Adrenal gland (tissue), 5 donors: ENCODE measurements around the gene AFF1.

ENCODE experiments used
- POLR2A ChIP-seq, 2 donors: fragments of 450-650 bp; IDR thresholded peaks; one replicate each; pipeline ENCODE4 v1.6.1; 2017; ENCODE audit warnings: antibody characterized with exemption in 2 of 2, mild to moderate bottlenecking in 2 of 2, moderate library complexity in 1 of 2
- TF ChIP-seq, protein P1 (sequence below), 6 experiments: fragments of 450-650 bp in 4 of 6; fragments of 200-600 bp in 2 of 6; sonication (generic) in 1 of 6; IDR thresholded peaks; 1 replicate in 5 of 6; 2 replicates in 1 of 6; pipeline versions ENCODE4 v1.5.1 to v1.8.0; 2016 to 2021; ENCODE audit warnings: antibody characterized with exemption in 6 of 6, mild to moderate bottlenecking in 2 of 6, moderate library complexity in 1 of 6
- donor health status: DM: no; HTN: no; CAD: no.

GRCh38 chr4:86893136-86893535 lies 41.7 kb upstream of the AFF1 start:
- TF ChIP-seq, protein P1, sequence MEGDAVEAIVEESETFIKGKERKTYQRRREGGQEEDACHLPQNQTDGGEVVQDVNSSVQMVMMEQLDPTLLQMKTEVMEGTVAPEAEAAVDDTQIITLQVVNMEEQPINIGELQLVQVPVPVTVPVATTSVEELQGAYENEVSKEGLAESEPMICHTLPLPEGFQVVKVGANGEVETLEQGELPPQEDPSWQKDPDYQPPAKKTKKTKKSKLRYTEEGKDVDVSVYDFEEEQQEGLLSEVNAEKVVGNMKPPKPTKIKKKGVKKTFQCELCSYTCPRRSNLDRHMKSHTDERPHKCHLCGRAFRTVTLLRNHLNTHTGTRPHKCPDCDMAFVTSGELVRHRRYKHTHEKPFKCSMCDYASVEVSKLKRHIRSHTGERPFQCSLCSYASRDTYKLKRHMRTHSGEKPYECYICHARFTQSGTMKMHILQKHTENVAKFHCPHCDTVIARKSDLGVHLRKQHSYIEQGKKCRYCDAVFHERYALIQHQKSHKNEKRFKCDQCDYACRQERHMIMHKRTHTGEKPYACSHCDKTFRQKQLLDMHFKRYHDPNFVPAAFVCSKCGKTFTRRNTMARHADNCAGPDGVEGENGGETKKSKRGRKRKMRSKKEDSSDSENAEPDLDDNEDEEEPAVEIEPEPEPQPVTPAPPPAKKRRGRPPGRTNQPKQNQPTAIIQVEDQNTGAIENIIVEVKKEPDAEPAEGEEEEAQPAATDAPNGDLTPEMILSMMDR (IDR thresholded peaks at IDR 0.05) = no peak
- no peak for TF ChIP-seq POLR2A (IDR thresholded peaks at IDR 0.05)
